NCI-H146 (cell line): Measurements from ENCODE around the gene CORO1C.

Source experiments
- DNase-seq: peaks from one replicate; lab custom pipeline; 2025; lab: John Stamatoyannopoulos, UW

The CORO1C gene

DNA sequence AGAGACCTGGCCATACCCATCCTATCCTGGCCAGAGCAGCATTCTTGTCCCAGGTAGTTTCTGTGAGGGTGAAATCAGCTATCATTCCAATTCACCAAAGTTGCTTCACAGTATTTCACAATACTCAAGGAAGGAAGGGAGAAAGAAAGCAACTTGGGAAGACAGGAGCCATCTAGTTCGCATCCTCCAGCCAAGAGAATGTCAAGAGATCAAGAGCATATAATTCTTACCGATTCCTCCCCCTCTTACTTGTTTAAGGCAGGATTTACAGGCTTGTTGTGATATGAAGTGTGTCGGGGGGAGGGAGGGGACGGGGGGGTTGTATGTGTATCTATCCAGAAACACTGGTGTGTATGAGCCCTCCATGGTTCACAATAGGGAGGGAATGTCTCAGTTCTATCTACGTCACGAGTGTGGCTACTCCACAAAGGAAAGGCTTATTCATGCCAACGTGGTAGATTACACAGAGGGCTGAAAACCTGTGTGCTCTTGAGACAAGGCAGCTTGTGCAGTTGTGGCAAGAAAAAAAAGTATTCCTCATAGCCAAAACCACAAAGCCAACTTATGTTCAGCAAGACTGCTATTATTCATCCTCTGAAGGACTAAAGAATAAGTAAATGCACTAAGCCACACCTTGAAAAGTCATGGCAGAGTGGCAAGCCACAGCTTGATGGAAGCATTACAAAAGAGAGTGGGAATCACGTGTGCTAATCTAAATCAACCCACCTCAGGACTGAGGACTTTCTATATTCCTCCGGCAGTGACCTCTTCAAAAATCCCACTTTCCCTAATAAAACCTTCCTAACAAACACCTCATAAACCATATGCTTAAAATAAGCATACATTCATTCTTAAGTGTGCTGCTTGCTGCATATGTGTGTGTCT lies 35.0 kb downstream of the CORO1C start:
- no peak for DNase-seq

- DNase-seq, result no peak
Observed at GRCh38 chr12:108694812-108695278, 36.5 kb downstream of the CORO1C start.

DNA sequence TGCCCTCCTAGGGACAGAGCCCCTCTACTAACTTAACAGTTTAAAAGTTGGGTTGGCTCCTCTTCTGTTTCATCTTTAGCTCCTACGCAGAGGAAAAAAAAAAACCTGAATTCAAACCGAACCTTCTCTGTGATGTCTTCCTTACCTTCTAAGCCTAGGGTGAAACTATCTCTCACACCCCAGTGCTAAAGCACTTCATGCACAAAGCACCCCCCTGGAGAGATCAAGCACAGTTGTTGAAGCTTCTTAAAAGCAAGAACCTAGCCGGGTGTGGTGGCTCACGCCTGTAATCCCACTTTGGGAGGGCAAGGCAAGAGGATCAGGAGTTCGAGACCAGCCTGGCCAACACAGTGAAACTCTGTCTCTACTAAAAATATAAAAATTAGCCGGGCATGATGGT lies 37.6 kb downstream of the CORO1C start:
- no peak for DNase-seq

- DNase-seq, result no peak
Observed at GRCh38 chr12:108693186-108693730, 38.1 kb downstream of the CORO1C start.

DNA sequence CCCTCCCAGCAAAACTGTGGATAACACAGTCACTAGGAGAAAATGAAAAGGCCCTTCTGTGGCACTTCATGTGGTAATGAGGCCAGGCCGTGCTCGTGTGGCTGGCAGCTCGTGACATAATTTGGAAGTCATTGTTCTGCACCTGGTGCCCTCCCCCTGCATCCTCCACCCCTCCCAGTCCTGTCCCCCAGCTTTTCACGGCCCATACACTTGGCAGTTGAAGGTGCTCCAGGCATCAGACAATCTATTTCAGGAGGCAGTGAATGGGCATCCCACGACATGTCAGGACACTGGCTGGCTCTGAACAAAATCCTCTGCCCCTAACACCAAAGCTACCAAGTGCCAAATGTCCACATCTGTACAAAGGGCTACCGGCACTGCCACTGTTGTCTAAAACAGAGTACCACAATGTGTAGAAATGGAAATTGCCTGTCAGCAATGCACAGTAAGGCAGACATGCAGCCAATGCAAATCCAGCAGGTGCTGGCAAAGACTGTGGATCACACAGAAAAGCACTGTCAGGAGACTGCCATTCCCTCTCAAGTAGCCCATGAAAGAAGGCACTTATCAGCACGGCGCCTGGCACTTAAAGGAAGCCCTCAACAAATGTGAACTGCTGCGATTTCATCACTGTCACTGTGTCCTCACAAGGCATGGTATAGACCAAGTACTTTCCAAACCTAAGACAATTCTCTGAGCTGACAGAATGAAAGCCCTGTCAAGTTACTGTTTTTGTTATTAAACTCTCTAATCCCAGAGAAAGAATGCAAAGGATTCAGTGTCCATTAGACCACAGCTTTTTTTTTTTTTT lies 39.1 kb downstream of the CORO1C start:
- peak; percentile 53 for DNase-seq

DNA sequence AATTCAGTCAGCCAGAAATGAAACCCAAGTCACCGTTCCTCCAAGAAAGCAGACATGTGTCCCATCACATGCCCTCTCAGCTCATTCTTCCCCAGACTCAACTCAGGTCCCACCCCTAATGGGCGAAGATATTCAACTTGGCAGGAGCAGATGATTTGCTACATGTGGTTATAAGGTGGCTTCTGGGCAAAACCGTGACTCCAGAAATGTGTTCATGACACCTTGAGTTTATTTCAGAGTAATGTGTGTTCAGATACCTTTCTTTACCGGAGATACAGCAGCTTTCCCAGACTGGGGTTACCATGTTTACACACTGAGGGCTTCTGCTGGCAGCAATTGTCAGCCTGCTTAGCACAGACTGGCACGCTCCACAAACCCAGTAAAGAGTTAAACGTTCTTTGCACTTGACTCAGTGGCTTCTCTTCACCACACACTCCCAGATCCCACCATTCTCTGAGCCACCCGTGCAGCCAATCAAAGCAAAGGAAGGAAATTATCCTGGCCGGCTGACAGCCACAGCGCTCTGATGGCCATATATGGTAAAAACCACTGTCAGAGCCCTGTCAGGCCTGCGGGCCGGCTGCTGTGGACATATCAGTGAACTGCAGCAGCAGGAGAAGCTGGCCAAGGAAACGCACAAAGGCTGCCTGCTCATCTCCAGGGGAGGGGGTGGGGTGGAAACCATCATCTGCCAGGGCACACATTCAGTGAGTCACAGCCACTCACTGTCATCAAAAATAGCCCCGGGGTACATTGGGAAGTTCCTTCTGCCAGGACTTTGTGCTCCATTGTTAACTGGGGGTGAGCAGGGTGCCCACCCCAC lies 39.9 kb downstream of the CORO1C start:
- DNase-seq, result peak; percentile 98

- DNase-seq, result no peak
Observed at GRCh38 chr12:108690542-108691174, 40.7 kb downstream of the CORO1C start.

DNA sequence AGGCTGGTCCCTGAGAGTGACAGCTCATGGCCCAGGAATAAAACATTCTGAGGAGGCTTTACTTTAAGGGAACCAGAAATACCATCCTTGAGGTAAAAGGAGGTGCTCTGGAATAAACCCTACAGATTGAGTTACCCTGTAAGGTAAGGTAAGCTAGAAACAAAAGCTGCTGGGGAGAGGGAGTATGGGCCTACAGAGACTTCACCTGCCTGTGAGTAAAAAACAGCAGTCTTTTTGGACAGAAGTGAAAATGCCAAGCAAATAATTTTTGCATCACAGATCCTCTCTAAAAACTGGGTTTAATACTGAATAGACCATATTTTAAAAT lies 41.2 kb downstream of the CORO1C start:
- DNase-seq, result no peak

DNA sequence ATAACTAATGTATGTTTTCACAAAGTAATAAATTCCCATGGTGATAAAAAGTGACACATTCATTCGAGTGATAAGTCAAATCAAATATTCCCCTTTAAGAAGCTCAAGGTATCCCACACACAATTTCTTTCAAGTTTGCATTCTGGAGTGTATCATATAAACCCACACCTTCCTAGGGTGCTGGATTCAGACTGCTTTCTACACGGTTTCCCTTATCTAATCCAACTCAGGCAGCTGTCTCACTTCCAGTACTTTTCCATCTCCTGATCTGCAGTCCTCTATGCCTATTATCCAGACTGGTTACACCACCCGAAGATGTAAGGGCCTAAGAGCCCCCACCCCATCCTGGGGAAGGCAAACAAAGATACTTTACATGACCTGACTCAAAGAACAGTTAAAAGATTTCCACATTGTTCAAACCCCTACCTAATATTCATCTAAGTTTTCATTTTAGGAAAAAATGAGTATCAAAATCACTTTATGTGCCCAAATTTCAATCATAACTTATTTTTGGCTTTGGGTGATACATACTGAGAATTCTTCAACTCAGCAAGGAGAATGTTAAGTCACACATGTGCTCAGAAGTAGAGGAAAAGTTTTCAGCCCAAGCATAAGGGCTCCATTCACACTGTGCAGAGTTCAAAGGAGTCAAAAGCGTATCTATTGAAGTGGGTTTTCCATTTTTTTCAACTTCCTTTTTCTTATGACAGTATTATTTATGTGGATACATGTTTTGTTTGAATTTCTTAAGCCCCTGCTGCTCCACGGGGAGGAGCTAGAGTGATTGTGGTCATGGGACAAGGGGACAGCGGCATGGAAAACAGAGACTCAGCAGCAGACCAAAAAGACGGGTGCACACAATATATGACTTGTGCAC lies 41.8 kb downstream of the CORO1C start:
- DNase-seq, result peak; percentile 73

GRCh38 chr12:108686780-108687179 lies 44.5 kb downstream of the CORO1C start:
- DNase-seq, result no peak

DNA sequence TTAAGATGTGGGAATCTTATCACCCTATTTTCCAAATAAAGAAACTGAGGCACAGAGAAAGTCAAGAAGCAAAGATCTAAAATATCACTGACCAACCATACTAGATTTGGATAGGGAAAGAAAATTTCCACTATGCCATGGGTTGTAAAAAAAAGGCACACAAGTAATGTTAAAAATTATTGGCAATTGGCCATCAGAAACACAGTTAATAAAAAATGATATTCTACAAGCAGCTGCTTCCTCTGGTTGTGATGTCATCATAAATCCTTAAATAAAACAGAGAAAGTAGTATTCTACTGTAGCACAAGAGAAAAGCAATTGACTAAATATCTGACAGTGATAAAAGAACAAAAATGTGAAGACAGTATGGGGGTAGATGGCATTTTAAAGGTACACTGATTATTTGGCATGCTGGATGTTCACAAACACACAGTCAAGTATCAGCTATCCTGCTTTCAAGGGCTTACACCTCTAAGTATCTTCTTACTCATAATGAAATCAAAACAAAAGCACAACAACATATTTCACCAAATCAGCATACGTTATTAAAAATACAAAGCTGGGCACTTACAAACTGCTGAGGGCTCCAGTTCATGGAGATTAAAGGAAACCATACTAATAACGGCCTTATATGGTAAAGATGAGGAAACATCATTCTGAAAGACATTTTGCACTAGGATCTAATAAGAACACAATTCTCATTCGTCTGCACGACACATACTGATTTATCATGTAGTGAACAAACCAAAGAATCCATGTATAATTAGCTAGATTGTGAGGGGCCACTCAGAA lies 45.7 kb downstream of the CORO1C start:
- DNase-seq, result no peak

DNA sequence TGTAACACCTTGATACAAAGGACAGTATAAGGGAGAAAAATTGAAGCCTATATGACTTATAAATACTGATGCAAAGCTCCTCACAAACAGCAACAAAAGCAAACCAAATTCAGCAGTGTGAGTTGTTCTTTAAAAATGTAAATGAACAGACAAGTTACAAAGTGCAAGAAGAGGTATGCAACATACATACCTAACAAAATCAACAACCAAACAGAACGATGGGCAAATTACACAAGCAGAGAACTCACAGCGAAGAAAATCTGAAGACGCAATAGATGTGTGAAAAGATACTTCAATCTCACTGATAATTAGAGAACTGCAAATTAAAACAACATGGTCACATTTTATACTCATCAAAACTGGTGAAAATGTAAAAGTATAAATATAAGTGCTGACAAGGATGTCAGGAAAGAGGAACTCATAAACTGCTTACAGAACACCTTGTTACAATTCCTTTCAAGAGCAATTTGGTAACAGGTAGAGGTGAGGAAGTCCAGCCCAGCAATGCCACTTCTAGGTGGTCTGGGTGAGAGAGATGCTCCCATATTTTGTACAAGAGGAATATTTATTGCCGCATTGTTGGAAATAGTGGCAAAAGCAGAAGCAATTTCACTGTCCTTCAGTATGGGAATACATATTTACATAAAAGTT lies 47.3 kb downstream of the CORO1C start:
- no peak for DNase-seq

DNA sequence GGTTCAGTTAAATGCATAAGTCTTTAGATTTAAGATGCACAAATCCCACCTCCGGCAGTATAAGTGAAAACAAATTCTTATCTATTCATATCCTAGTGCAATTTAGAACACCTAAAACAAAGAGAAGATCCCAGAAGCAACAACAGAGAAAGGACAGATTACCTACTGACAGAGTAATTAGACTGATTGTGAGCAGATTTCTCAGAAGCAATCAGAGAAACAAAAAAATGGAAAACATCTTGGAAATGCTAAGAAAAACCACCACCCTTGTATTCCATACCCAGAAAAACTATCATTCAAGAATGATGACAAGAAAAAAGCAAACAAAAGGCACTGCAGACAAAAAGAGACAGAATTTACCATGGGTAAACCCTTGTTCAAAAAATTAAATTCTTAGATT lies 50.0 kb downstream of the CORO1C start:
- no peak for DNase-seq

- DNase-seq, result peak; percentile 40
Observed at GRCh38 chr12:108679106-108679681, 52.1 kb downstream of the CORO1C start.

DNA sequence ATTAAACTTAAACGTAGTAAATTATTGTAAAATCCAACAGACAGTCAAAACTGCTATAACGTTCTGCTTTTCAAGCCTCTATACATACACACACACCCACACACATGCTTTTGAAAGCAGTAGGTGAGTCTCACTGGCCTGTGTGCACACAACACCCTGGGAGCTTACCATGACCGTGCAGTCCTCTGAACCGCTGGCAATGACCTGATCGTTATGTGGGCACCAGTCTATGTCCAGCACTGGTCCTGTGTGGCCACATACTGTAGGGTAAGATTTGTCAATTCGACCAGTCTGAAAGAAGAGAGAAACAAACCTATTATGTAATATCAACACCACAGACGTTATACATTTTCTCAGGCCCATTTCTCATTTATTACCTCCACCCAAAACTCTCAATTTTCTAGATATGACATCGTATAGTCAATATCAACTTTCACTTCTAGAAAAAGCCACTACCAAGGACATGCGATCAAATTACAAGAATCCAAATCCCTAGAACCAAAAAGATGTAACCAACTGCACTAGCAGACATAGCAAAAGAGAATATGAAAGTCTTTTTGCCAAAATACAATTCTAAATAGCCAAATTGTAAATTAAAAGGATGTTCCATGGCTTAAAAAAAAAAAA lies 53.1 kb downstream of the CORO1C start:
- DNase-seq, result no peak

DNA sequence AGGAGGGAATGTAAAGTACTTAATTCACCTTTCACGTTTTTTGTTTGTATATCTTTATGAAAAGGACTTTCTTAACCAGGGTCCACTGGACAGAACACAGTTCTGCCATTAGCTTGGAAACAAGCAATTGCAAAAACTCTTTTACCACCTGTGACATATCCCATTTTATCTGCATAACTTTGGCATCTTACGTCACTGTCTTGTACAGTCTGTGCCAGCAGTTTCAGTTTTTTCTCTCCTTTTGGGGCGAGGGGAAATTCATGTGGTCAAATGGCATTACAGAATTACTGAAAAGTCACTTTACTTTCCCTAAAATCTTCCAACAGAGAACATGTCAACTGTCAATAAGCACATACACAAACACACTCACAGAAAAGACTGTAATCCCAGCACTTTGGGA lies 53.9 kb downstream of the CORO1C start:
- no peak for DNase-seq

DNA sequence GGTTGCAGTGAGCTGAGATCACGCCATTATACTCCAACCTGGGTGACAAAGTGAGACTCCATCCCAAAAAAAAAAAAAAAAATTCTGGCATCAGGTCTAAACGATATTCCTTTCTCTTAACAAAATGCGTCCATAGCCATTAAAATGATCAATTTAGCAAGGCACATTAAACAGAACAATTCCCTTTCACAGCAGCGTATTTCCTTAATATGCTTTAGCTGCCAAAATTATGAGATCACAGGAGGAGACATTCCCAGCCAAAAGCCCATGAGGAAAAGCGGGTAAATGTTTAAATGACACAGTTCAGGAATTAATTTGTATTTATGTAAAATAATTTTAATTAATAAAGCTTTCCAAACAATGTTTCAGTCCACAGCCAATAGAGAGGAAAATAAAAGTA lies 54.6 kb downstream of the CORO1C start:
- DNase-seq, result no peak

DNA sequence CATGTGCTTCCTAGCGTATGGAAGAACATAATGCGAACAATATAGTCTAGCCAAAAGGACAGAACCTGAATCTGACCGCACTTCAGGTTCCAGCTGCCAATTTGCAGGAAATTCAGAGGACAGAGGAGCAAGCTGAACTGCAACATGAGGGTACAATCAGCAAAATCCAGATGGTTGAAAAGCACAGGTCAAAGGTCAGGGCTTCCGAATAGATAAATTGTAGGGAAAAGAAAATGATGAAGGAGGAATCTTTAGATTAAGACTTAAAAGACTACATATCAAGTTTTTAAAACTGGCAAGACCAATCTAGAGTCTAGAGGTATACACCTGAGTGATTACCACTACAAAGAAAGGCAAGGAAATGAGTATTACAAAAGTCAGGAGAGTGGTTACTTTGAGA lies 55.5 kb downstream of the CORO1C start:
- no peak for DNase-seq
